HCT116 (cell line): Measurements from ENCODE around the gene UBASH3B. TPM values are rescaled to one million over a fixed set of nuclear protein-coding genes. Genes with fewer than 3 reads are reported as not detected.

Experiments used
- ATAC-seq: fragments of 200-7000 bp; cut with Tn5 transposase; 2 replicates; pipeline ENCODE4 v1.9.1; 2020; ENCODE audit warnings: mild to moderate bottlenecking, moderate library complexity
- BruUV-seq: library from RNA; stranded (reverse); fragments of 400-500 nt; replicated peaks from 2 replicates; lab custom pipeline; 2021; lab: Mats Ljungman, UMichigan
- CTCF ChIA-PET: fragments of 300-600 bp; sonication (Branson Sonifier 250); formaldehyde crosslinking; loops from one replicate; lab custom pipeline; 2021; ENCODE audit warnings: antibody characterized with exemption; lab: Charles Lee
- POLR2A ChIA-PET: fragments of 300-600, 350-600 bp; sonication (Branson Sonifier 250); formaldehyde crosslinking; loops from one replicate; lab custom pipeline; 2021; ENCODE audit warnings: antibody characterized with exemption; lab: Charles Lee
- RAD21 ChIA-PET, 2 experiments: fragments of 300-600 bp; sonication (Branson Sonifier 250); formaldehyde crosslinking; loops; one replicate each; lab custom pipeline; 2023; ENCODE audit warnings: low total read pairs in 2 of 2; ENCODE audit not compliant: uncharacterized antibody in 2 of 2, unreplicated experiment in 2 of 2, low non-redundant PET in 1 of 2; lab: Charles Lee
- DNase-seq: peaks from one replicate; pipeline ENCODE4 v3.0.0-alpha.2; 2010; ENCODE audit warnings: low read depth, low spot score
- H2AFZ ChIP-seq: fragments of 200-600 bp; shearing (Covaris generic), sonication (generic); 2 replicates; pipeline ENCODE4 v1.6.1; 2017; ENCODE audit warnings: low read depth, mixed run types, mixed read lengths, antibody characterized with exemption, low read length; ENCODE audit not compliant: poor library complexity, severe bottlenecking
- H3K27ac ChIP-seq: 2 replicates; pipeline ENCODE4 v1.5.1; 2012; ENCODE audit warnings: low read depth, low read length
- H3K27me3 ChIP-seq: fragments of 200-600 bp; sonication (generic); 2 replicates; pipeline ENCODE4 v1.6.1; 2016; ENCODE audit warnings: mixed run types, low read length, mixed read lengths; ENCODE audit not compliant: insufficient read depth
- H3K36me3 ChIP-seq, 2 experiments: fragments of 200-500 bp in 1 of 2; fragments of 200-600 bp in 1 of 2; sonication (Bioruptor generic) in 1 of 2; sonication (generic) in 1 of 2; 2 replicates each; pipeline versions ENCODE4 v1.5.1 to v1.6.1; 2014 to 2016; ENCODE audit warnings: low read length in 2 of 2, inconsistent platforms in 1 of 2, mixed read lengths in 1 of 2, mixed run types in 1 of 2; ENCODE audit not compliant: insufficient read depth in 2 of 2, control insufficient read depth in 1 of 2
- H3K4me1 ChIP-seq, 2 experiments: fragments of 200-600 bp in 1 of 2; sonication (generic) in 1 of 2; 2 replicates each; pipeline versions ENCODE4 v1.5.1 to v1.6.1; 2012 to 2017; ENCODE audit warnings: low read length in 2 of 2, inconsistent platforms in 1 of 2, mild to moderate bottlenecking in 1 of 2, mixed read lengths in 1 of 2, mixed run types in 1 of 2, moderate library complexity in 1 of 2; ENCODE audit not compliant: insufficient read depth in 2 of 2, control insufficient read depth in 1 of 2
- H3K4me2 ChIP-seq: fragments of 200-600 bp; sonication (generic); 2 replicates; pipeline ENCODE4 v1.6.1; 2017; ENCODE audit warnings: mixed run types, low read length, mixed read lengths
- H3K4me3 ChIP-seq, 2 experiments: fragments of 200-600 bp in 1 of 2; sonication (generic) in 1 of 2; replicated peaks in 1 of 2; 2 replicates each; pipeline ENCODE4 v1.5.1; 2011 to 2016; ENCODE audit warnings: low read length in 2 of 2, control low read depth in 1 of 2, low read depth in 1 of 2, mild to moderate bottlenecking in 1 of 2, mixed read lengths in 1 of 2, mixed run types in 1 of 2
- H3K79me2 ChIP-seq: fragments of 200-600 bp; sonication (generic); 2 replicates; pipeline ENCODE4 v1.6.1; 2017; ENCODE audit warnings: mild to moderate bottlenecking, mixed run types, low read length, moderate library complexity, mixed read lengths; ENCODE audit not compliant: insufficient read depth
- H3K9ac ChIP-seq: fragments of 200-600 bp; sonication (generic); 2 replicates; pipeline ENCODE4 v1.6.1; 2016; ENCODE audit warnings: low read length, mixed read lengths
- H3K9me2 ChIP-seq: fragments of 200-600 bp; sonication (generic), shearing (Covaris generic); 2 replicates; pipeline ENCODE4 v1.6.1; 2017; ENCODE audit warnings: mixed run types, mild to moderate bottlenecking, moderate library complexity; ENCODE audit not compliant: insufficient read depth
- H3K9me3 ChIP-seq, 2 experiments: fragments of 200-500 bp in 1 of 2; fragments of 200-600 bp in 1 of 2; sonication (Bioruptor generic) in 1 of 2; sonication (generic) in 1 of 2; 2 replicates each; pipeline ENCODE4 v1.6.1; 2014 to 2017; ENCODE audit warnings: low read length in 2 of 2, mixed read lengths in 2 of 2, inconsistent platforms in 1 of 2, low read depth in 1 of 2, mild to moderate bottlenecking in 1 of 2, mixed run types in 1 of 2, moderate library complexity in 1 of 2; ENCODE audit not compliant: control insufficient read depth in 1 of 2, insufficient read depth in 1 of 2
- H4K20me1 ChIP-seq: fragments of 200-600 bp; sonication (generic), shearing (Covaris generic); 2 replicates; pipeline ENCODE4 v1.6.1; 2017; ENCODE audit warnings: mixed run types, mild to moderate bottlenecking, moderate library complexity; ENCODE audit not compliant: insufficient read depth
- ATF3 ChIP-seq: IDR thresholded peaks from 2 replicates; pipeline ENCODE4 v1.6.1; 2012
- CBX3 ChIP-seq: IDR thresholded peaks from 2 replicates; pipeline ENCODE4 v1.6.1; 2012; ENCODE audit warnings: low read depth
- CEBPB ChIP-seq: IDR thresholded peaks from 2 replicates; pipeline ENCODE4 v1.6.1; 2012; ENCODE audit warnings: low read depth
- CTCF ChIP-seq, 3 experiments: fragments of 200-600 bp in 1 of 3; sonication (generic) in 1 of 3; IDR thresholded peaks in 2 of 3; conservative IDR thresholded peaks in 1 of 3; 2 replicates each; pipeline ENCODE4 v1.5.1; 2012 to 2017; ENCODE audit warnings: low read depth in 2 of 3, low read length in 2 of 3, antibody characterized with exemption in 1 of 3, borderline replicate concordance in 1 of 3, control low read depth in 1 of 3, mild to moderate bottlenecking in 1 of 3, mixed read lengths in 1 of 3, mixed run types in 1 of 3, moderate library complexity in 1 of 3; ENCODE audit not compliant: insufficient read depth in 1 of 3
- EGR1 ChIP-seq: IDR thresholded peaks from 2 replicates; pipeline ENCODE4 v1.6.1; 2012; ENCODE audit warnings: low read depth
- ELF1 ChIP-seq: IDR thresholded peaks from 2 replicates; pipeline ENCODE4 v1.6.1; 2012; ENCODE audit warnings: low read depth, borderline replicate concordance
- EZH2 ChIP-seq: fragments of 200-600 bp; sonication (generic); IDR thresholded peaks from 2 replicates; pipeline ENCODE4 v1.6.1; 2017; ENCODE audit warnings: antibody characterized with exemption, mixed run types
- EZH2phosphoT487 ChIP-seq: fragments of 200-600 bp; IDR thresholded peaks from 2 replicates; pipeline ENCODE4 v1.6.1; 2018; ENCODE audit warnings: antibody characterized with exemption, borderline replicate concordance
- JUND ChIP-seq: IDR thresholded peaks from 2 replicates; pipeline ENCODE4 v1.6.1; 2012
- MAX ChIP-seq: IDR thresholded peaks from 2 replicates; pipeline ENCODE4 v1.6.1; 2012
- POLR2AphosphoS5 ChIP-seq: IDR thresholded peaks from 2 replicates; pipeline ENCODE4 v1.6.1; 2011; ENCODE audit warnings: mild to moderate bottlenecking, low read depth, low read length, moderate library complexity
- RAD21 ChIP-seq: IDR thresholded peaks from 2 replicates; pipeline ENCODE4 v1.6.1; 2012; ENCODE audit warnings: low read depth, mild to moderate bottlenecking
- REST ChIP-seq: IDR thresholded peaks from 2 replicates; pipeline ENCODE4 v1.6.1; 2012; ENCODE audit warnings: low read depth
- SP1 ChIP-seq: IDR thresholded peaks from 2 replicates; pipeline ENCODE4 v1.6.1; 2012; ENCODE audit warnings: low read depth
- SRF ChIP-seq: IDR thresholded peaks from 2 replicates; pipeline ENCODE4 v1.6.1; 2012; ENCODE audit warnings: low read depth
- TCF7L2 ChIP-seq: IDR thresholded peaks from 2 replicates; pipeline ENCODE4 v1.7.0; 2011; ENCODE audit warnings: borderline replicate concordance, inconsistent platforms; ENCODE audit not compliant: insufficient read depth, insufficient read length; ENCODE audit errors: extremely low read depth
- YY1 ChIP-seq: IDR thresholded peaks from 2 replicates; pipeline ENCODE4 v1.6.1; 2011; ENCODE audit warnings: low read length, low read depth, moderate library complexity, mild to moderate bottlenecking; ENCODE audit not compliant: insufficient replicate concordance; ENCODE audit errors: extremely low read depth
- ZBTB33 ChIP-seq: IDR thresholded peaks from 2 replicates; pipeline ENCODE4 v1.6.1; 2011; ENCODE audit warnings: mild to moderate bottlenecking, low read length, moderate library complexity; ENCODE audit not compliant: insufficient replicate concordance; ENCODE audit errors: extremely low read depth
- ZFX ChIP-seq: fragments of 450-650 bp; IDR thresholded peaks from 2 replicates; pipeline ENCODE4 v1.6.1; 2017
- ZNF274 ChIP-seq: fragments of 200-500 bp; sonication (Bioruptor generic); IDR thresholded peaks from 2 replicates; pipeline ENCODE4 v1.6.1; 2014; ENCODE audit warnings: mild to moderate bottlenecking, low read depth, low read length, inconsistent platforms
- intact Hi-C: fragments of 100-400 bp; cut with micrococcal nuclease; formaldehyde crosslinking; loops from 2 replicates; pipeline ENCODE4 v1.10.0; 2022
- total RNA-seq: library from RNA; stranded (reverse); gene quantifications from one replicate; pipeline ENCODE4 v1.2.1, GENCODE V29; 2021; ENCODE audit not compliant: unreplicated experiment

The UBASH3B gene
- total RNA-seq, 1 experiment from 2014 or later: 40.3 TPM

GRCh38 chr11:122786896-122787295 lies 131.4 kb downstream of the UBASH3B start:
- Histone ChIP-seq H2AFZ (no peak overlapping the region), H3K4me1 (peaks cover 0 to 8% of the 10 kb centered on the region in 2 experiments; a peak in 1 of 4 replicates), H3K36me3 (peaks cover 5 to 7% of the 10 kb centered on the region in 2 experiments; a peak in 1 of 4 replicates), H3K4me3 (no peak overlapping the region), H3K9me2 (no peaks in the 10 kb centered on the region), H4K20me1 (no peaks in the 10 kb centered on the region), H3K4me2 (no peak overlapping the region), H3K79me2 (no peaks in the 10 kb centered on the region), H3K9ac (no peak overlapping the region), H3K9me3 (no peaks in the 10 kb centered on the region), H3K27ac (no peak overlapping the region), H3K27me3 (no peaks in the 10 kb centered on the region)
- intact Hi-C loops: no loop called here
- ATAC-seq (no peak), DNase-seq (no peak)
- ChIA-PET CTCF (interaction anchor here (0.7 kb wide), 1 partner anchor 30 kb away, joined by 3 read pairs; no protein-coding TSS in a partner anchor), POLR2A (no interaction called here), RAD21 (no interaction called here)
- BruUV-seq: no TSS peak
- TF ChIP-seq TCF7L2: no peak
- no peak for TF ChIP-seq ELF1
- TF ChIP-seq EGR1: no peak
- no peak for TF ChIP-seq EZH2phosphoT487
- no peak for TF ChIP-seq ATF3
- TF ChIP-seq ZBTB33: no peak
- no peak for TF ChIP-seq YY1
- TF ChIP-seq JUND: no peak
- TF ChIP-seq POLR2AphosphoS5: no peak
- no peak for TF ChIP-seq ZFX
- TF ChIP-seq ZNF274: no peak
- no peak for TF ChIP-seq CTCF (IDR thresholded peaks at IDR 0.05 in 2 of 3, conservative IDR thresholded peaks at IDR 0.05 in 1 of 3; ENCODE audit: borderline replicate concordance in 1 of 3, insufficient read depth in 1 of 3, low read depth in 2 of 3, low read length in 2 of 3)
- TF ChIP-seq MAX: no peak
- TF ChIP-seq RAD21: no peak
- no peak for TF ChIP-seq EZH2
- TF ChIP-seq CBX3: no peak
- TF ChIP-seq SRF: no peak
- TF ChIP-seq CEBPB: no peak
- no peak for TF ChIP-seq SP1
- TF ChIP-seq REST: no peak
